ENCODE results near the gene IKZF2. TPM values are rescaled to one million over a fixed set of nuclear protein-coding genes. Genes with fewer than 3 reads are reported as not detected.

Gene IKZF2
- total RNA-seq, 1 donor from 2014 or later, result 18.9 TPM

- Mint-ChIP-seq H3K27me3 (ENCODE audit: unreplicated experiment) (no peaks in the 10 kb centered on the region), H3K36me3 (ENCODE audit: unreplicated experiment) (peaks cover 36% of the 10 kb centered on the region), H3K27ac (ENCODE audit: unreplicated experiment) (no peak overlapping the region), H3K4me1 (ENCODE audit: unreplicated experiment) (peaks cover 2% of the 10 kb centered on the region), H3K9me3 (ENCODE audit: unreplicated experiment) (peaks cover 5% of the 10 kb centered on the region), H3K4me3 (ENCODE audit: unreplicated experiment) (no peak overlapping the region)
- no peak for DNase-seq (ENCODE audit: extremely low spot score, unreplicated experiment)
- TF ChIP-seq CTCF (IDR thresholded peaks at IDR 0.05), result no peak
Measured at GRCh38 chr2:213042262-213042661, 109.2 kb downstream of the IKZF2 start.

DNA sequence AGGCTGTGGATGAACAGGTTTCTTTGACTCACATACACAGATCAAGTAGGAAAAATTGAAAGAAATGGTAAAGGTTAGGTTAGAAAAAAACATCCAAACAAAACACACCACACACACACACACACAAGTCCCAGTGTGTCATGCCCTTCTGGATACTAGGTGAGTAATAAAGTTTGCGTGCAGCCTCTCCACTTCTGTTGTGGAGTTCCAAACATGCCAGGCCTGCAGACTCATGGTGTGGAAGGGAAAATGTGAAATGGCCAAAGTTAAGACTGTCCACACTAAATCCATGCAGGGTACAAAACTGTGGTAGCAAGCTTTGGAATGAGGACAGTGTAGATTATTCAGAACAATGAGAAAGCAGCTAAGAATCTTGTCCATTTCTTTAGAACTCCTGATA, 114.6 kb downstream of the IKZF2 start:
- no peak overlapping the region for H3K4me3 Mint-ChIP-seq (ENCODE audit: unreplicated experiment)
- H3K4me1 Mint-ChIP-seq (ENCODE audit: unreplicated experiment), result peaks cover 2% of the 10 kb centered on the region
- no peak for DNase-seq (ENCODE audit: extremely low spot score, unreplicated experiment)
- peaks cover 32% of the 10 kb centered on the region for H3K36me3 Mint-ChIP-seq (ENCODE audit: unreplicated experiment)
- TF ChIP-seq CTCF (IDR thresholded peaks at IDR 0.05), result no peak
- H3K27me3 Mint-ChIP-seq (ENCODE audit: unreplicated experiment), result no peaks in the 10 kb centered on the region
- no peaks in the 10 kb centered on the region for H3K9me3 Mint-ChIP-seq (ENCODE audit: unreplicated experiment)
- H3K27ac Mint-ChIP-seq (ENCODE audit: unreplicated experiment), result no peak overlapping the region

- no peak for TF ChIP-seq CTCF (IDR thresholded peaks at IDR 0.05)
- Mint-ChIP-seq H3K27ac (ENCODE audit: unreplicated experiment) (no peak overlapping the region), H3K27me3 (ENCODE audit: unreplicated experiment) (no peaks in the 10 kb centered on the region), H3K9me3 (ENCODE audit: unreplicated experiment) (no peaks in the 10 kb centered on the region), H3K4me3 (ENCODE audit: unreplicated experiment) (no peak overlapping the region), H3K36me3 (ENCODE audit: unreplicated experiment) (peaks cover 33% of the 10 kb centered on the region), H3K4me1 (ENCODE audit: unreplicated experiment) (peaks cover 2% of the 10 kb centered on the region)
- no peak for DNase-seq (ENCODE audit: extremely low spot score, unreplicated experiment)
Measured at GRCh38 chr2:213034585-213034984, 116.8 kb downstream of the IKZF2 start.

DNA sequence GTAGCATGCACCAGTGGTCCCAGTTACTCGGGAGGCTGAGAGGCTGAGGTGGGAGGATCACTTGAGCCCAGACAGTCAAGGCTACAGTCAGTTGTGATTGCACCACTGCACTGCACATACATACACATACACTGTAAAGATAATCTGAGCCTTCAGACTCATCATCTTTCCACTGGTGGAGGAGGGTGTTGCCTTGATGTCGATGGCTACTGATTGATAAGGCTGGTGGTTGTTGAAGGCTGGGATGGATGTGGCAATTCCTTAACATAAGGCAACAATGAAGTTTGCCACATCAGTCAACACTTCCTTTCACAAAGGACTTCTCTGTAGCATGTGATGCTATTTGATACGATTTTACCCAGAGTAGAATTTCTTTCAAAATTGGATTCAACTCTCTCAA, 118.8 kb downstream of the IKZF2 start:
- Mint-ChIP-seq H3K27me3 (ENCODE audit: unreplicated experiment) (no peaks in the 10 kb centered on the region), H3K36me3 (ENCODE audit: unreplicated experiment) (peaks cover 26% of the 10 kb centered on the region), H3K27ac (ENCODE audit: unreplicated experiment) (no peak overlapping the region), H3K9me3 (ENCODE audit: unreplicated experiment) (no peaks in the 10 kb centered on the region), H3K4me1 (ENCODE audit: unreplicated experiment) (no peaks in the 10 kb centered on the region), H3K4me3 (ENCODE audit: unreplicated experiment) (no peak overlapping the region)
- no peak for TF ChIP-seq CTCF (IDR thresholded peaks at IDR 0.05)
- DNase-seq (ENCODE audit: extremely low spot score, unreplicated experiment), result no peak

- Mint-ChIP-seq H3K27ac (ENCODE audit: unreplicated experiment) (no peak overlapping the region), H3K36me3 (ENCODE audit: unreplicated experiment) (peaks cover 17% of the 10 kb centered on the region), H3K4me3 (ENCODE audit: unreplicated experiment) (no peak overlapping the region), H3K4me1 (ENCODE audit: unreplicated experiment) (peaks cover 11% of the 10 kb centered on the region), H3K9me3 (ENCODE audit: unreplicated experiment) (peaks cover 5% of the 10 kb centered on the region), H3K27me3 (ENCODE audit: unreplicated experiment) (no peaks in the 10 kb centered on the region)
- TF ChIP-seq CTCF (IDR thresholded peaks at IDR 0.05), result no peak
- DNase-seq (ENCODE audit: extremely low spot score, unreplicated experiment), result no peak
Measured at GRCh38 chr2:213022987-213023386, 128.4 kb downstream of the IKZF2 start.

Data from osteocyte (in vitro differentiated cells).